Small intestine (tissue), 7 donors: ENCODE data around the gene DOK4. TPM values are rescaled to one million over a fixed set of nuclear protein-coding genes. Genes with fewer than 3 reads are reported as not detected.
"Not testable (repeated sequence)": the region's sequence is repeated elsewhere in the genome, so short reads cannot be mapped to it uniquely, and the experiment has no call there.

Experiments used
- DNase-seq, 2 donors: peaks; one replicate each; pipeline versions ENCODE4 v3.0.0 to v3.0.0-alpha.2; 2013
- FAIRE-seq: peaks from 2 replicates; lab custom pipeline; 2012; peaks lifted over from hg19 to GRCh38; lab: Jason Lieb, UNC
- H3K27ac ChIP-seq, 3 donors: one replicate each; pipeline ENCODE4 v1.5.1; 2013; ENCODE audit warnings: low read length in 2 of 3, mild to moderate bottlenecking in 2 of 3, control low read depth in 1 of 3, inconsistent platforms in 1 of 3, low read depth in 1 of 3, moderate library complexity in 1 of 3
- H3K27me3 ChIP-seq, 3 donors: one replicate each; pipeline ENCODE4 v1.6.1; 2013; ENCODE audit warnings: low read length in 3 of 3, inconsistent platforms in 1 of 3; ENCODE audit not compliant: control insufficient read depth in 3 of 3, insufficient read depth in 3 of 3
- H3K36me3 ChIP-seq, 3 donors: one replicate each; pipeline ENCODE4 v1.6.1; 2013; ENCODE audit warnings: low read length in 3 of 3, inconsistent platforms in 1 of 3, low read depth in 1 of 3, mild to moderate bottlenecking in 1 of 3, moderate library complexity in 1 of 3; ENCODE audit not compliant: control insufficient read depth in 3 of 3, insufficient read depth in 2 of 3
- H3K4me1 ChIP-seq, 3 donors: one replicate each; pipeline ENCODE4 v1.6.1; 2013; ENCODE audit warnings: low read length in 2 of 3, inconsistent platforms in 1 of 3, low read depth in 1 of 3, mild to moderate bottlenecking in 1 of 3, moderate library complexity in 1 of 3; ENCODE audit not compliant: control insufficient read depth in 3 of 3, insufficient read depth in 2 of 3
- H3K4me3 ChIP-seq, 3 donors: one replicate each; pipeline ENCODE4 v1.5.1; 2013; ENCODE audit warnings: low read length in 3 of 3, control low read depth in 1 of 3, inconsistent platforms in 1 of 3, low read depth in 1 of 3, mild to moderate bottlenecking in 1 of 3, moderate library complexity in 1 of 3
- H3K9me3 ChIP-seq, 2 donors: one replicate each; pipeline ENCODE4 v1.6.1; 2013; ENCODE audit warnings: low read depth in 1 of 2, low read length in 1 of 2; ENCODE audit not compliant: control insufficient read depth in 2 of 2, insufficient read depth in 1 of 2
- WGBS, 3 donors: extraction: QIAGEN DNeasy Blood & Tissue Kit; methylation state at CpG; one replicate each; pipeline ENCODE4 v1.1.7; 2013; 5-methylcytosine and 5-hydroxymethylcytosine counted together
- polyA plus RNA-seq, 4 donors: library from polyadenylated mRNA; stranded (reverse) in 3 of 4; unstranded in 1 of 4; fragments of 200-250 nt in 3 of 4; fragments of 120-200 nt in 1 of 4; gene quantifications; one replicate each; pipeline versions ENCODE4 v1.2.1 to v1.2.3, GENCODE V29; 2013
- donor health status: healthy with polysubstance abuse.
- donor health status: control.
- donor health status: control.
- donor health status: Bipolar disorder and iron deficiency.
- donor health status: healthy.

The DOK4 gene
- polyA plus RNA-seq, 4 donors: 53.0 to 144 (median 123) TPM

DNA sequence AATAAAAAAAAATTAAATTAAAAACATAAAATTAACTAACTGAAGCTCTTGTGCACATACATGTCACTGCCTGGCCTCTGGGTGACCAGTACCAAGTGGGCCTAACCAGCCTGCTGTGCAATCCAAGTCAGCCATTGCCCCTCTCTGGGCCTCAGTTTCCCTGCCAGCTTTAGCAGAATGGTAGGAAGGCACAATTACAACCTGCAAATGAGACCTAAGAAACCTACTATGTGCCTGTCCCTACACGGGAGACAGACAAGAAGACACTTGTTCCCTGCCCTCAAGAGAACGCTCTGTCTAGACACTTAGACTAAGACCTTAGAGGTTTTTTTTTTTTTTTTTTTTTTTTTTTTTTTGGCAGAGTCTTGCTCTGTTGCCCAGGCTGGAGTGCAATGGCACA lies 40.8 kb downstream of the DOK4 start:
- Histone ChIP-seq H3K4me3 (no peak overlapping the region), H3K4me1 (peaks cover 2 to 7% (median 4%) of the 10 kb centered on the region in 3 donors), H3K27ac (no peak overlapping the region), H3K27me3 (no peaks in the 10 kb centered on the region), H3K36me3 (peaks cover 0 to 3% (median 0%) of the 10 kb centered on the region in 3 donors), H3K9me3 (peaks cover 0 to 6% of the 10 kb centered on the region in 2 donors)
- DNase-seq (no peak), FAIRE-seq (no peak)
- WGBS, 3 donors: 92 to 95% (median 94%) methylated on average over 2 of the region's 2 CpGs

DNA sequence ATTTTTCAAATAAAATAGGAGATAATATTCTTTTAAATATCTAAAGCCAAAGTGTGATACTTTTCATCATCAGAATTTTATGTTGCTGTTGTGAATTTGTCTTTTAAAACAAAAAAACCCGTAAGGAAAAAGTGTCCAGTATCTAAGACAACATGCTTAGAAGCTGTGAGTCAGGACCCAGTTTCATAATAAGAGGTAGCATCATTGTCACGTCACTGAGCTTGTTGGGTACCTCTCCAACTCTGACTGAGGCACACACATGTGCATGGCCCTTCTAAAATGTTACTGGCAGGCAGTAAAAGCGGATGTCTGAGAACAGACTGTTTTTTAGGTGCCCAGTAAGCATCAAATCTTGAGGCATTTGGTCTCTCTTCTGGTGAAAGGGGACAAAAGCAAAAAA lies 41.6 kb downstream of the DOK4 start:
- Histone ChIP-seq H3K9me3 (peaks cover 0 to 14% of the 10 kb centered on the region in 2 donors), H3K27ac (no peak overlapping the region), H3K4me3 (no peak overlapping the region), H3K4me1 (peaks cover 2 to 7% (median 4%) of the 10 kb centered on the region in 3 donors), H3K27me3 (no peaks in the 10 kb centered on the region), H3K36me3 (peaks cover 0 to 9% (median 2%) of the 10 kb centered on the region in 3 donors)
- DNase-seq (no peak), FAIRE-seq (no peak)
- WGBS, 3 donors: 81 to 86% (median 83%) methylated on average over 3 of the region's 3 CpGs

DNA sequence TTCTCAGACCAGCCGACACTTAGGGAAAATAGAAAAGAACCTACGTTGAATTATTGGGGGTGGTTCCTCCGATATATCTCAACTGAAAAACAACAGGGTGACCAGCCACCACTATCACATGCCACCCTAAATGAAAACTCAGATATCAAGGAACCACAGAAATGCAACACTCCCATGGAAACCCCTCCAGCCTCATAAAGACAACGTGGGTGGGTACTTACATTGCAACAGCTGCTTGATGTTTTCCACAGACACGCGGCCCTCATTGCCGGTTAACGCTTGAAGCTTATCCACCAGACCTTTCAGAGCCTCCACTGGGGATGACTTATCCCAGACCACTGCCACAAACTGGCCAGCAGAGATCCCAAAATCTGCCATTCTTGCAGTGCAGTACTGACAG lies 45.7 kb downstream of the DOK4 start:
- not testable (repeated sequence) for DNase-seq, FAIRE-seq, H3K4me1 ChIP-seq, H3K27ac ChIP-seq, H3K27me3 ChIP-seq, H3K4me3 ChIP-seq
- 78 to 97% (median 95%) methylated on average over 8 of the region's 8 CpGs for WGBS, 3 donors
- peaks cover 0 to 14% of the 10 kb centered on the region in 2 donors for H3K9me3 ChIP-seq
- H3K36me3 ChIP-seq: peaks cover 7 to 30% (median 8%) of the 10 kb centered on the region in 3 donors

DNA sequence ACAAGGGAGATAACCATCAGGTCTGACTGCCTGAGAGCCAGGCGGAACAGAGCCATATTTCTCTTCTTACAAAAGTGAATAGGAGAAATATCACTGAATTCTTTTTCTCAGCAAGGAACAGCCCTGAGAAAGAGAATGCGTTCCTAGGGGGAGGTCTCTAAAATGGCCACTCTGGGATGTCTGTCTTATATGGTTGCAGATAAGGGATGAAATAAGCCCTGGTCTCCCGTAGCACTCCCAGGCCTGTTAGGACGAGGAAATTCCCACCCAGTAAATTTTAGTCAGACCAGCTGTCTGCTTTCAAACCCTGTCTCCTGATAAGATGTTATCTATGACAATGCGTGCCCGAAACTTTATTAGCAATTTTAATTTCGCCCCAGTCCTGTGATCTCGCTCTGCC lies 46.3 kb downstream of the DOK4 start:
- H3K27ac ChIP-seq, H3K4me1 ChIP-seq, H3K4me3 ChIP-seq, FAIRE-seq, H3K27me3 ChIP-seq, DNase-seq: not testable (repeated sequence)
- H3K36me3 ChIP-seq: peaks cover 7 to 35% (median 12%) of the 10 kb centered on the region in 3 donors
- peaks cover 0 to 14% of the 10 kb centered on the region in 2 donors for H3K9me3 ChIP-seq
- WGBS, 3 donors: 97 to 98% (median 97%) methylated on average over 8 of the region's 8 CpGs

DNA sequence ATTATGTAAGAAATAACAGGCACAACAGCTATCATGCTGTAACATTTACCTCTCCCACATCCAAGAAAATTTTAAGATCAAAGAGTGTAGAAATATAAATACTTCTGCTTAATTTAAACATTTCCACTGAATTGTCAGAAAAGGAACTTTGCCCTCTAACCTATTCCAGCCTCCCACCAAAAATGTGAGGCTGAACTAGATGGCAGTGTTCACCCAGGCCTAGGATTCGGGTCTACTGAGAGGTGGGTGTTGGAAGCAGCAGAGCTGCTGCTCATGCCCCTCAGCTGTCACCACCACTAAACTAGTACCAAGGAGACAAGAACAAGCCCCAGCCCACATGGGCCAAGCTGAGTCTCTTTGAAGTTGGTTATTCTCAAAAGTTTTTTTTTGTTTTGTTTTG lies 50.5 kb downstream of the DOK4 start:
- H3K4me3 ChIP-seq: no peak overlapping the region
- 92 to 98% (median 96%) methylated on average over 1 of the region's 1 CpG for WGBS, 3 donors
- DNase-seq: no peak
- H3K36me3 ChIP-seq: peaks cover 17 to 55% (median 18%) of the 10 kb centered on the region in 3 donors
- H3K27ac ChIP-seq: no peak overlapping the region
- no peak for FAIRE-seq
- peaks cover 0 to 12% of the 10 kb centered on the region in 2 donors for H3K9me3 ChIP-seq
- H3K27me3 ChIP-seq: no peaks in the 10 kb centered on the region
- peaks cover 0 to 13% (median 0%) of the 10 kb centered on the region in 3 donors for H3K4me1 ChIP-seq

DNA sequence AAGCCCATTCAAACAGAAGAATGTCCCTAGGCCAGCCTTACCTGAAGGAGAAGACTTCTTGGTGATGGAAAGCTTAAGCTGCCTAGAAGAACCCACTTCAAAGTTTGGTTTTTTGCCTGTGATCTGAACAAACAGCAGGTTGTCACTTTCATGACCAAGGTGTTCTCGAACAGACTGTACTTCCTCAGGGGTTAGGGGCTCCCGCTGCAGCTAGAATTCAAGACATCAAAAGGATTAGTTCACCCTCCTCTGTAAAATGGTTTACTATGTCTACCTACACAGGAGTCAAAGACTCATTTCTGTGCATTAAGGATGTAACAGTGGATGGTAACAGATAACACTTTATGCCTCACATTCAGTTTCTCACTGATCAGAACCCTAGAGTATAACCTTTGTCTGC lies 52.3 kb downstream of the DOK4 start:
- Histone ChIP-seq H3K27me3 (no peaks in the 10 kb centered on the region), H3K9me3 (no peaks in the 10 kb centered on the region), H3K4me3 (no peak overlapping the region), H3K36me3 (peaks cover 19 to 55% (median 24%) of the 10 kb centered on the region in 3 donors), H3K4me1 (peaks cover 0 to 13% (median 0%) of the 10 kb centered on the region in 3 donors), H3K27ac (no peak overlapping the region)
- no peak for DNase-seq
- no peak for FAIRE-seq
- 87 to 93% (median 88%) methylated on average over 2 of the region's 2 CpGs for WGBS, 3 donors

DNA sequence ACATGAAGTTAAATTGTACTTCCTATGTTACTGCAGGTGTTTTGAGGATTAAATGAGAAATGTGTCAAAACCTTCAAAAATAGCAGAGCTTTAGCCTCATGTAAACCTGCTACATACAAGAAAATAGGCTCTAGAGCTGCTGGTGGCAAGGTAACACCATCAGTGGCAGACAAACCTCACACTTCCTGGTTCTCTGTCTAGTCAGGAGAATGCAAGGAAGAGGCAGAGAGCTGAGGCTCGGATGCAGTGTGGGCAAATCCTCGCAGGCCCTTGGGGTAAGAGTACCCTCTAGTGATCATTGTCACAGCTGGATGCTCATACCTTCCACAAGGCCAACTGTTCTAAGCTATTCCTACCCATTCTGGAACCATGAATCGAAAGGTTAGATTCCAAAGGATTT lies 53.3 kb downstream of the DOK4 start:
- FAIRE-seq: no peak
- Histone ChIP-seq H3K9me3 (no peaks in the 10 kb centered on the region), H3K36me3 (peaks cover 18 to 60% (median 27%) of the 10 kb centered on the region in 3 donors), H3K27me3 (no peaks in the 10 kb centered on the region), H3K4me3 (no peak overlapping the region), H3K4me1 (peaks cover 0 to 13% (median 0%) of the 10 kb centered on the region in 3 donors), H3K27ac (peak overlapping the region in 2 of 3 donors; percentile 67)
- DNase-seq: no peak
- 90 to 91% (median 91%) methylated on average over 3 of the region's 3 CpGs for WGBS, 3 donors

DNA sequence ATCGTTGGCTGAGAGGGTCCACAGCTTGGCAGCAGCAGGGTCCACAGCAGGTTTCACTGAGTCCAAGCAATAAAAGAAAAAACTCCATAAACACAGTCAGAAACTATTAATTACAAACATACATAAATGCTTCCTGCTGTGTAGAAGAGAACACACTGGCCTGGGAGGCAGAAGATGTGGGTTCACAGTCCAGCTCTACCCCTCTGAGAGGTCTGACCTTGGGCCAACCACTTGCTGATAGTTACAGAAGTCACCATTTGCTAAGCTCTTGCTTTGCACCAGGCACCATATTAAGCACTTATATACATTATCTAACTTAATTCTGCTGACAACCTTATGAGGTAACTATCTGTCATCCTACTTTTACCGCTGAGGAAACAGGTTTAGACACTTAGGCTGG lies 53.8 kb downstream of the DOK4 start:
- Histone ChIP-seq H3K4me1 (peaks cover 0 to 13% (median 0%) of the 10 kb centered on the region in 3 donors), H3K4me3 (no peak overlapping the region), H3K27me3 (no peaks in the 10 kb centered on the region), H3K9me3 (no peaks in the 10 kb centered on the region), H3K36me3 (peaks cover 18 to 59% (median 30%) of the 10 kb centered on the region in 3 donors), H3K27ac (peak overlapping the region in 2 of 3 donors; percentile 67 to 69)
- FAIRE-seq (no peak), DNase-seq (peak; percentile 62 to 79)
- 61 to 82% (median 65%) methylated on average over 2 of the region's 2 CpGs for WGBS, 3 donors

DNA sequence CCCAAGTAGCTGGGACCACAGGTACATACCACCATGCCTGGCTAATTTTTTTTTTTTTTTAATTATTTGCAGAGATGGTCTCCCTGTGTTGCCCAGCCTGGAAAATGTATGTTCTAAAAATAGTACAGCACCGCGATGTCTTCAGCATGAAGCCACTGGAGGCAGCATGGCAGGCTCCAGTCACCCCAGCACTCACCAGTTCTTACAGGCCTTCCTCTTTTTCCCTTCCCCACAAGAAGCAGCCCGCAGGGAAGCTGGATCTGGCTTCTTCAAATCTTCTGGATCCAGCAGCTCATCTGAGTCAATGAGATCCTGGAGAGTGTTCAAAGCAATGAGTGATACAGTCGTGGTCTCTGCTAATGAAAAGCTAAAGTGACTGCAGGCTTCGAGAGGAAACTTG lies 55.3 kb downstream of the DOK4 start:
- Histone ChIP-seq H3K4me1 (peaks cover 0 to 13% (median 0%) of the 10 kb centered on the region in 3 donors), H3K36me3 (peaks cover 17 to 60% (median 28%) of the 10 kb centered on the region in 3 donors), H3K27me3 (no peaks in the 10 kb centered on the region), H3K27ac (no peak overlapping the region), H3K9me3 (no peaks in the 10 kb centered on the region), H3K4me3 (no peak overlapping the region)
- DNase-seq (no peak), FAIRE-seq (no peak)
- 90 to 92% (median 91%) methylated on average over 5 of the region's 5 CpGs for WGBS, 3 donors
